MM.1S (cell line): ENCODE results near the gene GSX2.

Source experiments
- DNase-seq: peaks from one replicate; pipeline ENCODE4 v3.0.0-alpha.2; 2015
- H2AFZ ChIP-seq: fragments of 300-600 bp; sonication (generic); 2 replicates; pipeline ENCODE4 v1.6.0; 2016; ENCODE audit warnings: antibody characterized with exemption, low read length
- H3F3A ChIP-seq: fragments of 300-600 bp; sonication (generic); 2 replicates; pipeline ENCODE4 v1.6.1; 2016; ENCODE audit warnings: mild to moderate bottlenecking, antibody characterized with exemption, low read length, moderate library complexity, mixed read lengths; ENCODE audit not compliant: insufficient read depth
- H3K27ac ChIP-seq: fragments of 300-600 bp; sonication (generic); 2 replicates; pipeline ENCODE4 v1.5.1; 2016; ENCODE audit warnings: mild to moderate bottlenecking, low read length
- H3K27me3 ChIP-seq: fragments of 300-600 bp; sonication (generic); replicated peaks from 2 replicates; pipeline ENCODE4 v1.6.0; 2016; ENCODE audit warnings: low read length; ENCODE audit not compliant: insufficient read depth
- H3K36me3 ChIP-seq: fragments of 300-600 bp; sonication (generic); replicated peaks from 2 replicates; pipeline ENCODE4 v1.6.1; 2016; ENCODE audit warnings: mild to moderate bottlenecking, low read length, mixed read lengths; ENCODE audit not compliant: insufficient read depth
- H3K4me1 ChIP-seq: fragments of 300-600 bp; sonication (generic); 2 replicates; pipeline ENCODE4 v1.6.1; 2016; ENCODE audit warnings: low read length, mixed read lengths
- H3K4me2 ChIP-seq: fragments of 300-600 bp; sonication (generic); 2 replicates; pipeline ENCODE4 v1.6.0; 2016; ENCODE audit warnings: low read depth, low read length
- H3K4me3 ChIP-seq: fragments of 300-600 bp; sonication (generic); 2 replicates; pipeline ENCODE4 v1.5.1; 2016; ENCODE audit warnings: low read length, mixed read lengths
- H3K79me2 ChIP-seq: fragments of 300-600 bp; sonication (generic); 2 replicates; pipeline ENCODE4 v1.6.1; 2016; ENCODE audit warnings: mixed run types, low read length, mixed read lengths
- H3K9ac ChIP-seq: fragments of 300-600 bp; sonication (generic); 2 replicates; pipeline ENCODE4 v1.6.1; 2016; ENCODE audit warnings: low read length, mixed read lengths
- H3K9me2 ChIP-seq: fragments of 300-600 bp; sonication (generic); replicated peaks from 2 replicates; pipeline ENCODE4 v1.6.1; 2016; ENCODE audit warnings: mild to moderate bottlenecking, low read length, mixed read lengths; ENCODE audit not compliant: insufficient read depth
- H3K9me3 ChIP-seq: fragments of 300-600 bp; sonication (generic); replicated peaks from 2 replicates; pipeline ENCODE4 v1.6.1; 2016; ENCODE audit warnings: mild to moderate bottlenecking, low read length, mixed read lengths; ENCODE audit not compliant: insufficient read depth
- H4K20me1 ChIP-seq: fragments of 300-600 bp; sonication (generic); 2 replicates; pipeline ENCODE4 v1.6.1; 2016; ENCODE audit warnings: mild to moderate bottlenecking, low read length, moderate library complexity, mixed read lengths; ENCODE audit not compliant: insufficient read depth
- CTCF ChIP-seq: fragments of 300-600 bp; sonication (generic); IDR thresholded peaks from 2 replicates; pipeline ENCODE4 v1.5.1; 2016; ENCODE audit warnings: antibody characterized with exemption, low read length, mixed read lengths
- EZH2 ChIP-seq: fragments of 300-600 bp; sonication (generic); optimal IDR thresholded peaks from 2 replicates; pipeline ENCODE3; 2017; ENCODE audit warnings: low read depth, mild to moderate bottlenecking, antibody characterized with exemption, low read length, mixed read lengths
- EZH2phosphoT487 ChIP-seq: fragments of 300-600 bp; sonication (generic); IDR thresholded peaks from 2 replicates; pipeline ENCODE4 v1.6.1; 2018; ENCODE audit warnings: antibody characterized with exemption, low read length

The GSX2 gene

GRCh38 chr4:54146139-54146538 is 46.2 kb downstream of the GSX2 start:
- DNase-seq, result no peak
- H3K9ac ChIP-seq, result no peak overlapping the region
- H3K79me2 ChIP-seq, result no peaks in the 10 kb centered on the region
- no peaks in the 10 kb centered on the region for H3K27me3 ChIP-seq
- no peaks in the 10 kb centered on the region for H3F3A ChIP-seq
- no peaks in the 10 kb centered on the region for H3K36me3 ChIP-seq
- no peak for TF ChIP-seq EZH2
- TF ChIP-seq EZH2phosphoT487, result no peak
- TF ChIP-seq CTCF, result no peak
- H2AFZ ChIP-seq, result no peak overlapping the region
- H3K27ac ChIP-seq, result no peak overlapping the region
- no peaks in the 10 kb centered on the region for H3K9me3 ChIP-seq
- no peak overlapping the region for H3K4me2 ChIP-seq
- H4K20me1 ChIP-seq, result no peaks in the 10 kb centered on the region
- H3K4me1 ChIP-seq, result no peaks in the 10 kb centered on the region
- no peaks in the 10 kb centered on the region for H3K9me2 ChIP-seq
- H3K4me3 ChIP-seq, result no peak overlapping the region

- Histone ChIP-seq H3K9me2 (no peaks in the 10 kb centered on the region), H2AFZ (no peak overlapping the region), H3K4me2 (no peak overlapping the region), H3K27me3 (no peaks in the 10 kb centered on the region), H3K9ac (no peak overlapping the region), H3K4me1 (no peaks in the 10 kb centered on the region), H3F3A (no peaks in the 10 kb centered on the region), H3K9me3 (no peaks in the 10 kb centered on the region), H4K20me1 (no peaks in the 10 kb centered on the region), H3K36me3 (no peaks in the 10 kb centered on the region), H3K79me2 (no peaks in the 10 kb centered on the region), H3K4me3 (no peak overlapping the region), H3K27ac (no peak overlapping the region)
- DNase-seq, result no peak
- TF ChIP-seq CTCF, result no peak
- TF ChIP-seq EZH2, result no peak
- TF ChIP-seq EZH2phosphoT487, result no peak
These were observed 49.4 kb downstream of the GSX2 start for GRCh38 chr4:54149323-54149722.
